GM10266 (cell line): ENCODE results near the gene PLAAT3.

Experiments used
- DNase-seq: peaks from one replicate; pipeline ENCODE4 v3.0.0; 2012; ENCODE audit errors: extremely low spot score
- TF ChIP-seq, protein P1 (sequence below): IDR thresholded peaks from 2 replicates; pipeline ENCODE4 v1.5.1; 2012; ENCODE audit warnings: mild to moderate bottlenecking, low read depth; ENCODE audit not compliant: control insufficient read depth, insufficient read depth; ENCODE audit errors: missing control alignments

The PLAAT3 gene

DNA sequence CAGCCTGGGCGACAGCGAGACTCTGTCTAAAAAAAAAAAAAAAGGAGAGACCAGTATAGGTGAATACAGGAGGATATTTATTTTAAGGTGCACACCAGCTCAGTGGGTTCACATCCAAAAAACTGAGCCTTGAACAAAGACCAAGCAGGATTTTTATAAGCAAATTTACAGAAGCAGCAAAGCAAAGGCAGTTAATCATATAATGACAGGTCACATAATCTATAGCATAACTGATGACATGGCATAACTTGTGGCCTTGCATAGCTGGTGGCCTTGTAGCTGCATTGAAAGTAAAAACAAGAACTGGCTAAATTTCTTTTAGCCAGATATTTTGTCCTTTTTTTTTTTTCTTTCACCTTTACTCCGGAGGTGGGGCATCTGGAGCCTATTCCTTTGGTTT lies 2.7 kb upstream of the PLAAT3 start:
- DNase-seq, result no peak
- TF ChIP-seq, protein P1, sequence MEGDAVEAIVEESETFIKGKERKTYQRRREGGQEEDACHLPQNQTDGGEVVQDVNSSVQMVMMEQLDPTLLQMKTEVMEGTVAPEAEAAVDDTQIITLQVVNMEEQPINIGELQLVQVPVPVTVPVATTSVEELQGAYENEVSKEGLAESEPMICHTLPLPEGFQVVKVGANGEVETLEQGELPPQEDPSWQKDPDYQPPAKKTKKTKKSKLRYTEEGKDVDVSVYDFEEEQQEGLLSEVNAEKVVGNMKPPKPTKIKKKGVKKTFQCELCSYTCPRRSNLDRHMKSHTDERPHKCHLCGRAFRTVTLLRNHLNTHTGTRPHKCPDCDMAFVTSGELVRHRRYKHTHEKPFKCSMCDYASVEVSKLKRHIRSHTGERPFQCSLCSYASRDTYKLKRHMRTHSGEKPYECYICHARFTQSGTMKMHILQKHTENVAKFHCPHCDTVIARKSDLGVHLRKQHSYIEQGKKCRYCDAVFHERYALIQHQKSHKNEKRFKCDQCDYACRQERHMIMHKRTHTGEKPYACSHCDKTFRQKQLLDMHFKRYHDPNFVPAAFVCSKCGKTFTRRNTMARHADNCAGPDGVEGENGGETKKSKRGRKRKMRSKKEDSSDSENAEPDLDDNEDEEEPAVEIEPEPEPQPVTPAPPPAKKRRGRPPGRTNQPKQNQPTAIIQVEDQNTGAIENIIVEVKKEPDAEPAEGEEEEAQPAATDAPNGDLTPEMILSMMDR, result no peak

DNA sequence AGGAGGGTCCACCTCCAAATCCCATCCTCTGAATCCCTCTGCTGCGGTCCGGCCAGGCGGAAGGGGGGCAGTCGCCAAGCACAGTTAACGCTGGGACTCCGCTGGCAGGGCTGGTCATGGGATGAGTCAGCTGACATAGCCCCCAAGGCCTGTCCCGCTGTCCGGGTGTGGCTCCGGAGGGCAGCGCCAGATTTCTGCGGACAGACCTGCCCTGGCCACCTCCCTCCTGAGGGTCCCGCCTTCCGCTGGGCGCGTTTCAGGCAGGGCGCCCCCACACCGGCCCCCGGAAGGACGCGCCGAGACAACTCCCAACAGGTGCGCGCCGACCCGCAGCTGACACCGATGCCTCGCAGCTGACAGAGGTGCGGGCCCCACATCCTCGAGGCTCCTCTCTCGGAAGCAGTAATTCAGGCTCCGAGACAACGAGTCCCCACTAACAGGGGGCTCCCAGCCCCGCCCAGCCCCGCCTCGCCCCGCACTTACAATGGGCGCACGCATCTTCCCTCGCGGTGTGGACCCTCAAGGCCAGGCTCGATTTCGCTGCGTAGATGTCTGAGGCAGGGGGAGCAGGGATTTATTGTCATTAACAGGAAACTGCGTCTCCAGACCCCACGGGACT lies 607 bp downstream of the PLAAT3 start:
- TF ChIP-seq, protein P1, result no peak
- DNase-seq, result no peak

DNA sequence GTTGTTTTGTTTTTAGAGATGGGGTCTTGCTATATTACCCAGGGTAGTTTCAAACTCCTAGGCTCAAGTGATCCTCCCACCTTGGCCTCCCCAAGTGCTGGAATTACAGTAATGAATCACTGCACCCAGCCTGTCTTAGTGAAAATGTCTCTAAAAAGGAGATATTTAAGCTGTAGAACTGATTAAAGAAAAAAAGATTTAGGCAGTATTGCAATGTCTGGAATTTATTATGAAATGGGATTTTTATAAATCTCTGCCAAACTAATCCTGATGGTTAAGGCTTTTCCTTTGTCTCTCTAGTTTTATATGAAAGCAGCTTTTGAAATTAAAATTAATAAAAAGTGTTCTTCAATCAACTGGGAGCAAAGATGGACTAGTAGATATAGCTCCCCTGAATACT lies 2.1 kb downstream of the PLAAT3 start:
- no peak for DNase-seq
- TF ChIP-seq, protein P1, result no peak

DNA sequence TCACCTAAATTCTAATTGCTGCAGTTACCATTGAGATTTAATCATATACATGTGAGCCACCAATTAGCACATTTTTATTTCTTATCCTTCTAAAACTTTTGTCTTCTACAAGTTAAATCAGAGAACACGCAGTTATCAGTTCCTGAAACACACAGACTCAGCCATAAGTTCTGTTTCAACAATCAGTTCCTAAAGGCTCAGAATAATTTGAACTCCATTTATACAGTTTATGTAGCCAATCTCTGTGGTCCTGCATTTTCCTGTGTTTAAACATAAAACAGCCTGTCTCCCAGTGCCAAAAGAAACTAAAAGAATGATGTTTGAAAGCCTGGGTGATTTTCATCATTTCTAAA lies 2.9 kb downstream of the PLAAT3 start:
- TF ChIP-seq, protein P1, result no peak
- no peak for DNase-seq

DNA sequence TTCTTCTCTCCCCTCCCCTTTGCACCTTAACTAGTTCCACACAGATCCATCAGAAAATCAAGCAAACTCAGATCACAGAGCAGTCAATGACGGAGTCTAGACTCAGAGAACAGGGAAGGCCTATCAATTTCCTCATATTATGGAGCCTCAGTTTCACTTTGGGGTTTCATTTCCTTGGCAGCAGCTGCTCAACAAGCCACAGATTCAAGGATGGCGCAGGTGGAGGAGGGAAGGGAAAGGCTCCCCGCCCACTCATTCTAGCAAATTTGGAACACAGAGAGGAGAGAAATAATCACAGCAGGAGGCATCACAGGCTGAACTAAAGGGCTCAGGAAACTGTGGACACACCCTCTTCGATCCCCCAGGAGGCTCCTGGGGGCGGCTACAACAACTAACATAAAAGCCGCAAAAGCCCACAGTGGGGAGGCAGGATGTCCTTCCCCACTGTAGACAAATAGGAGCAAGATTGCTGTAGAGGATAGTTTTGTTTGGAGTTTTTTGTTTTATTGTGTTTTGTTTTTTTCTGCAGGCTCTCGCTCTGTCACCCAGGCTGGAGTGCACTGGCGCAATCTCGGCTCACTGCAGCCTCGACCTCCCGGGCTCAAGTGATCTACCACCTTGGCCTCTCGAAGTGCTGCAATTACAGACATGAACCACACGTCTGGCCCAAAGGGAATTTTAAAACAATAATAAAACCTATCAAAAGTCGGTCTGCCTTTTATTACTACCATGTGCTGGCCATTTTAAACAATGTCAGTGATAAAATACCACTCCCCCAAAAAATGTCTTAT lies 3.4 kb downstream of the PLAAT3 start:
- TF ChIP-seq, protein P1, result no peak
- DNase-seq, result no peak

DNA sequence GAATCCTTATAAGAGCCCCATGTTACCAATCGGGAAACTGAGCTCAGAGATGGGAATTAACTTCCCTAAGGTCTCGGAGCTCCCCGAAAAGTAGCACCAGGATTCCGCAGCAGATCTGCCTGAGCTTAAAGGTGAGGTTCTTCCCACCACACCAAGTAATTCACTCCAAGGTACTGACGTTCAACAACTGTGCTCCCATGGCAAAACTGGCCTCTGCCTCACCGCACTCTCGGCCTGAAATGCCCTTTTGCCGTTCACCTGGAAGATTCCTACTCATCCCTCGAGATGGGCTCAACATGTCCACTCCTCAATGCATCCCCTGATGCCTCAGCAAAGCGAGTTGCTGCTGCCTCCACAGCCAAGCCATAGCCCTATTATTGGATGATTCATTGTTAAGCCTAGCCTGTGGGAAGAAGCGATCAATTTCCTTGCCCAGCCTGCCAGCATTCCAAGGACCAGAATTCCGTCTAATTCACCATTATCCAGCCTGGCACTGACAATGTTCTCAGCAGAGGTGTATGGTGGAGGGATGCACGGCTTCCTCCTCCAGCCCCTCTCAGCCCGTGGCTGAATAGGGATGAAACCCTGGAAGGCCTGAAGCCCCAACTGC lies 4.2 kb downstream of the PLAAT3 start:
- no peak for DNase-seq
- TF ChIP-seq, protein P1, result no peak

DNA sequence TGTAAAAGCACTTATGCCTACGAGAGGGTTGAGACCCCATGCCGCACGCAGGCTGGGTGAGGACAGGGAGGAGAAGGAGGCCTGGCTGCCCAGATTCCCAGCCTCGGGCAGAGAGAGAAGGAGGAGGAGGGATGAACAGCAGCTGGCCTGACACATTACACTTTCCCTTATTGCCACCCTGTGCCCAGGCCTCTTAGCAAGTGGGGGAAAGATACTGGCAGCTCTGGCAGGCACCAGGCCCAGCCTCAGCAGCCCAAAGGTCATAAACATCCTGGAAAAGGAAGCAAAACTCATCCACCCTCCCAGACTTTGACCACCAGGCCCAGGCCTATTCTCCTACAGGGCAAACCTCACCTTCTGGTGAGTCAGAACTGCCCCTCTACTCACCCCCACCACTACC lies 4.7 kb downstream of the PLAAT3 start:
- no peak for DNase-seq
- TF ChIP-seq, protein P1, result no peak
